HEK293 (cell line): Measurements from ENCODE around the gene ITGB4.

Experiments used
- KLF7 ChIP-seq: fragments of 450-650 bp; formaldehyde crosslinking; IDR thresholded peaks from 2 replicates; pipeline ENCODE4 v1.5.1; 2016; ENCODE audit warnings: missing biosample characterization, missing genetic modification characterization, borderline replicate concordance
- KLF9 ChIP-seq: fragments of 450-650 bp; formaldehyde crosslinking; IDR thresholded peaks from 2 replicates; pipeline ENCODE4 v1.5.1; 2016; ENCODE audit warnings: missing biosample characterization, missing genetic modification characterization, low read depth
- MEIS1 ChIP-seq: sonication (generic); formaldehyde crosslinking; IDR thresholded peaks from 2 replicates; pipeline ENCODE4 v1.8.1; 2022; ENCODE audit warnings: missing genetic modification reagents, mild to moderate bottlenecking, borderline replicate concordance
- SCRT1 ChIP-seq: fragments of 450-650 bp; formaldehyde crosslinking; IDR thresholded peaks from 2 replicates; pipeline ENCODE4 v1.5.1; 2016; ENCODE audit warnings: missing biosample characterization, missing genetic modification characterization, borderline replicate concordance
- ZNF121 ChIP-seq: fragments of 450-650 bp; formaldehyde crosslinking; IDR thresholded peaks from 2 replicates; pipeline ENCODE4 v1.5.1; 2016; ENCODE audit warnings: missing biosample characterization, missing genetic modification characterization
- ZNF302 ChIP-seq: fragments of 450-650 bp; formaldehyde crosslinking; IDR thresholded peaks from 2 replicates; pipeline ENCODE4 v1.5.1; 2016; ENCODE audit warnings: missing biosample characterization, missing genetic modification characterization, low read depth
- ZNF391 ChIP-seq: fragments of 450-650 bp; formaldehyde crosslinking; IDR thresholded peaks from 2 replicates; pipeline ENCODE4 v1.5.1; 2016; ENCODE audit warnings: low read depth, missing biosample characterization, missing genetic modification characterization, borderline replicate concordance
- ZNF510 ChIP-seq: fragments of 450-650 bp; formaldehyde crosslinking; IDR thresholded peaks from 2 replicates; pipeline ENCODE4 v1.5.1; 2018; ENCODE audit warnings: mild to moderate bottlenecking, missing genetic modification characterization, missing biosample characterization; ENCODE audit not compliant: insufficient replicate concordance
- ZNF549 ChIP-seq: fragments of 450-650 bp; IDR thresholded peaks from 2 replicates; pipeline ENCODE4 v1.5.1; 2018; ENCODE audit warnings: missing biosample characterization, missing genetic modification characterization, mild to moderate bottlenecking, inconsistent platforms, moderate library complexity
- ZNF585B ChIP-seq: fragments of 450-650 bp; formaldehyde crosslinking; IDR thresholded peaks from 2 replicates; pipeline ENCODE4 v1.5.1; 2016; ENCODE audit warnings: missing biosample characterization, missing genetic modification characterization
- ZNF843 ChIP-seq: fragments of 450-650 bp; formaldehyde crosslinking; IDR thresholded peaks from 2 replicates; pipeline ENCODE4 v1.5.1; 2016; ENCODE audit warnings: missing biosample characterization, missing genetic modification characterization
- TF ChIP-seq, protein P1 (sequence below): fragments of 450-650 bp; IDR thresholded peaks from 2 replicates; pipeline ENCODE4 v1.5.1; 2018; ENCODE audit warnings: missing biosample characterization, missing genetic modification characterization
- TF ChIP-seq, protein P2 (sequence below): fragments of 450-650 bp; formaldehyde crosslinking; IDR thresholded peaks from 2 replicates; pipeline ENCODE4 v1.5.1; 2016; ENCODE audit warnings: missing biosample characterization, missing genetic modification characterization
- TF ChIP-seq, protein P3 (sequence below): fragments of 450-650 bp; formaldehyde crosslinking; IDR thresholded peaks from 2 replicates; pipeline ENCODE4 v1.5.1; 2016; ENCODE audit warnings: missing biosample characterization, missing genetic modification characterization
- TF ChIP-seq, protein P4 (sequence below): fragments of 450-650 bp; formaldehyde crosslinking; optimal IDR thresholded peaks from 2 replicates; pipeline ENCODE3; 2016; ENCODE audit warnings: missing biosample characterization, mild to moderate bottlenecking, missing genetic modification characterization
- TF ChIP-seq, protein P5 (sequence below): fragments of 450-650 bp; formaldehyde crosslinking; IDR thresholded peaks from 2 replicates; pipeline ENCODE4 v1.5.1; 2017; ENCODE audit warnings: missing biosample characterization, missing genetic modification characterization
- TF ChIP-seq, protein P6 (sequence below): fragments of 450-650 bp; formaldehyde crosslinking; IDR thresholded peaks from 2 replicates; pipeline ENCODE4 v1.5.1; 2016; ENCODE audit warnings: missing biosample characterization, missing genetic modification characterization, borderline replicate concordance
- TF ChIP-seq, protein P7 (sequence below): fragments of 450-650 bp; formaldehyde crosslinking; IDR thresholded peaks from 2 replicates; pipeline ENCODE4 v1.5.1; 2016; ENCODE audit warnings: missing biosample characterization, missing genetic modification characterization
- TF ChIP-seq, protein P8 (sequence below): fragments of 450-650 bp; formaldehyde crosslinking; IDR thresholded peaks from 2 replicates; pipeline ENCODE4 v1.5.1; 2016; ENCODE audit warnings: missing biosample characterization, missing genetic modification characterization

ITGB4 gene

DNA sequence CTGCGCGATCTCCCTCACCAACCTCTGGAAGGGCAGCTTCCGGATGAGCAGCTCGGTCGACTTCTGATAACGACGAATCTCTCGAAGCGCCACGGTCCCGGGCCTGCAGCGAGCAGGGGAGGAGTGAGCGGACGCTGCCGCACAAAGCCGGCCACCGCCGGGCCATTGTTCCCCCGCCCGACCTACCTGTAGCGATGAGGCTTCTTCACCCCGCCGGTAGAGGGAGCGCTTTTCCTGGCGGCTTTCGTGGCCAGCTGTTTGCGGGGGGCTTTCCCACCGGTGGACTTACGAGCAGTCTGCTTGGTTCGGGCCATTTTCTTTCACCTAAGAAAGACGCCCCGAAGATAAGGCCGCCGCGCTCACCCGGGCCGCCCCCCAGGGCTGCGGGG is 57.6 kb downstream of the ITGB4 start (continued):
- TF ChIP-seq, protein P1, sequence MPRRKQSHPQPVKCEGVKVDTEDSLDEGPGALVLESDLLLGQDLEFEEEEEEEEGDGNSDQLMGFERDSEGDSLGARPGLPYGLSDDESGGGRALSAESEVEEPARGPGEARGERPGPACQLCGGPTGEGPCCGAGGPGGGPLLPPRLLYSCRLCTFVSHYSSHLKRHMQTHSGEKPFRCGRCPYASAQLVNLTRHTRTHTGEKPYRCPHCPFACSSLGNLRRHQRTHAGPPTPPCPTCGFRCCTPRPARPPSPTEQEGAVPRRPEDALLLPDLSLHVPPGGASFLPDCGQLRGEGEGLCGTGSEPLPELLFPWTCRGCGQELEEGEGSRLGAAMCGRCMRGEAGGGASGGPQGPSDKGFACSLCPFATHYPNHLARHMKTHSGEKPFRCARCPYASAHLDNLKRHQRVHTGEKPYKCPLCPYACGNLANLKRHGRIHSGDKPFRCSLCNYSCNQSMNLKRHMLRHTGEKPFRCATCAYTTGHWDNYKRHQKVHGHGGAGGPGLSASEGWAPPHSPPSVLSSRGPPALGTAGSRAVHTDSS (tag by site-specific recombination): 0 out of 2 replicates have a peak, but pooled peaks have one; percentile 29
- TF ChIP-seq, protein P2, sequence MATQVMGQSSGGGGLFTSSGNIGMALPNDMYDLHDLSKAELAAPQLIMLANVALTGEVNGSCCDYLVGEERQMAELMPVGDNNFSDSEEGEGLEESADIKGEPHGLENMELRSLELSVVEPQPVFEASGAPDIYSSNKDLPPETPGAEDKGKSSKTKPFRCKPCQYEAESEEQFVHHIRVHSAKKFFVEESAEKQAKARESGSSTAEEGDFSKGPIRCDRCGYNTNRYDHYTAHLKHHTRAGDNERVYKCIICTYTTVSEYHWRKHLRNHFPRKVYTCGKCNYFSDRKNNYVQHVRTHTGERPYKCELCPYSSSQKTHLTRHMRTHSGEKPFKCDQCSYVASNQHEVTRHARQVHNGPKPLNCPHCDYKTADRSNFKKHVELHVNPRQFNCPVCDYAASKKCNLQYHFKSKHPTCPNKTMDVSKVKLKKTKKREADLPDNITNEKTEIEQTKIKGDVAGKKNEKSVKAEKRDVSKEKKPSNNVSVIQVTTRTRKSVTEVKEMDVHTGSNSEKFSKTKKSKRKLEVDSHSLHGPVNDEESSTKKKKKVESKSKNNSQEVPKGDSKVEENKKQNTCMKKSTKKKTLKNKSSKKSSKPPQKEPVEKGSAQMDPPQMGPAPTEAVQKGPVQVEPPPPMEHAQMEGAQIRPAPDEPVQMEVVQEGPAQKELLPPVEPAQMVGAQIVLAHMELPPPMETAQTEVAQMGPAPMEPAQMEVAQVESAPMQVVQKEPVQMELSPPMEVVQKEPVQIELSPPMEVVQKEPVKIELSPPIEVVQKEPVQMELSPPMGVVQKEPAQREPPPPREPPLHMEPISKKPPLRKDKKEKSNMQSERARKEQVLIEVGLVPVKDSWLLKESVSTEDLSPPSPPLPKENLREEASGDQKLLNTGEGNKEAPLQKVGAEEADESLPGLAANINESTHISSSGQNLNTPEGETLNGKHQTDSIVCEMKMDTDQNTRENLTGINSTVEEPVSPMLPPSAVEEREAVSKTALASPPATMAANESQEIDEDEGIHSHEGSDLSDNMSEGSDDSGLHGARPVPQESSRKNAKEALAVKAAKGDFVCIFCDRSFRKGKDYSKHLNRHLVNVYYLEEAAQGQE (tag by site-specific recombination): no peak
- TF ChIP-seq, protein P3, sequence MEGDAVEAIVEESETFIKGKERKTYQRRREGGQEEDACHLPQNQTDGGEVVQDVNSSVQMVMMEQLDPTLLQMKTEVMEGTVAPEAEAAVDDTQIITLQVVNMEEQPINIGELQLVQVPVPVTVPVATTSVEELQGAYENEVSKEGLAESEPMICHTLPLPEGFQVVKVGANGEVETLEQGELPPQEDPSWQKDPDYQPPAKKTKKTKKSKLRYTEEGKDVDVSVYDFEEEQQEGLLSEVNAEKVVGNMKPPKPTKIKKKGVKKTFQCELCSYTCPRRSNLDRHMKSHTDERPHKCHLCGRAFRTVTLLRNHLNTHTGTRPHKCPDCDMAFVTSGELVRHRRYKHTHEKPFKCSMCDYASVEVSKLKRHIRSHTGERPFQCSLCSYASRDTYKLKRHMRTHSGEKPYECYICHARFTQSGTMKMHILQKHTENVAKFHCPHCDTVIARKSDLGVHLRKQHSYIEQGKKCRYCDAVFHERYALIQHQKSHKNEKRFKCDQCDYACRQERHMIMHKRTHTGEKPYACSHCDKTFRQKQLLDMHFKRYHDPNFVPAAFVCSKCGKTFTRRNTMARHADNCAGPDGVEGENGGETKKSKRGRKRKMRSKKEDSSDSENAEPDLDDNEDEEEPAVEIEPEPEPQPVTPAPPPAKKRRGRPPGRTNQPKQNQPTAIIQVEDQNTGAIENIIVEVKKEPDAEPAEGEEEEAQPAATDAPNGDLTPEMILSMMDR (tag by site-specific recombination): peak; percentile 82
- TF ChIP-seq, protein P4, sequence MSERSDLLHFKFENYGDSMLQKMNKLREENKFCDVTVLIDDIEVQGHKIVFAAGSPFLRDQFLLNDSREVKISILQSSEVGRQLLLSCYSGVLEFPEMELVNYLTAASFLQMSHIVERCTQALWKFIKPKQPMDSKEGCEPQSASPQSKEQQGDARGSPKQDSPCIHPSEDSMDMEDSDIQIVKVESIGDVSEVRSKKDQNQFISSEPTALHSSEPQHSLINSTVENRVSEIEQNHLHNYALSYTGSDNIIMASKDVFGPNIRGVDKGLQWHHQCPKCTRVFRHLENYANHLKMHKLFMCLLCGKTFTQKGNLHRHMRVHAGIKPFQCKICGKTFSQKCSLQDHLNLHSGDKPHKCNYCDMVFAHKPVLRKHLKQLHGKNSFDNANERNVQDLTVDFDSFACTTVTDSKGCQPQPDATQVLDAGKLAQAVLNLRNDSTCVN (tag by site-specific recombination): no peak
- no peak for TF ChIP-seq MEIS1
- TF ChIP-seq ZNF391 (tag by site-specific recombination): no peak
- peak; percentile 94 for TF ChIP-seq SCRT1 (tag by site-specific recombination)
- TF ChIP-seq, protein P5, sequence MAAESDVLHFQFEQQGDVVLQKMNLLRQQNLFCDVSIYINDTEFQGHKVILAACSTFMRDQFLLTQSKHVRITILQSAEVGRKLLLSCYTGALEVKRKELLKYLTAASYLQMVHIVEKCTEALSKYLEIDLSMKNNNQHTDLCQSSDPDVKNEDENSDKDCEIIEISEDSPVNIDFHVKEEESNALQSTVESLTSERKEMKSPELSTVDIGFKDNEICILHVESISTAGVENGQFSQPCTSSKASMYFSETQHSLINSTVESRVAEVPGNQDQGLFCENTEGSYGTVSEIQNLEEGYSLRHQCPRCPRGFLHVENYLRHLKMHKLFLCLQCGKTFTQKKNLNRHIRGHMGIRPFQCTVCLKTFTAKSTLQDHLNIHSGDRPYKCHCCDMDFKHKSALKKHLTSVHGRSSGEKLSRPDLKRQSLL: no peak
- no peak for TF ChIP-seq ZNF510 (tag by site-specific recombination)
- TF ChIP-seq ZNF302: no peak
- TF ChIP-seq ZNF121 (tag by site-specific recombination): no peak
- TF ChIP-seq ZNF549 (tag by site-specific recombination): no peak
- TF ChIP-seq, protein P6, sequence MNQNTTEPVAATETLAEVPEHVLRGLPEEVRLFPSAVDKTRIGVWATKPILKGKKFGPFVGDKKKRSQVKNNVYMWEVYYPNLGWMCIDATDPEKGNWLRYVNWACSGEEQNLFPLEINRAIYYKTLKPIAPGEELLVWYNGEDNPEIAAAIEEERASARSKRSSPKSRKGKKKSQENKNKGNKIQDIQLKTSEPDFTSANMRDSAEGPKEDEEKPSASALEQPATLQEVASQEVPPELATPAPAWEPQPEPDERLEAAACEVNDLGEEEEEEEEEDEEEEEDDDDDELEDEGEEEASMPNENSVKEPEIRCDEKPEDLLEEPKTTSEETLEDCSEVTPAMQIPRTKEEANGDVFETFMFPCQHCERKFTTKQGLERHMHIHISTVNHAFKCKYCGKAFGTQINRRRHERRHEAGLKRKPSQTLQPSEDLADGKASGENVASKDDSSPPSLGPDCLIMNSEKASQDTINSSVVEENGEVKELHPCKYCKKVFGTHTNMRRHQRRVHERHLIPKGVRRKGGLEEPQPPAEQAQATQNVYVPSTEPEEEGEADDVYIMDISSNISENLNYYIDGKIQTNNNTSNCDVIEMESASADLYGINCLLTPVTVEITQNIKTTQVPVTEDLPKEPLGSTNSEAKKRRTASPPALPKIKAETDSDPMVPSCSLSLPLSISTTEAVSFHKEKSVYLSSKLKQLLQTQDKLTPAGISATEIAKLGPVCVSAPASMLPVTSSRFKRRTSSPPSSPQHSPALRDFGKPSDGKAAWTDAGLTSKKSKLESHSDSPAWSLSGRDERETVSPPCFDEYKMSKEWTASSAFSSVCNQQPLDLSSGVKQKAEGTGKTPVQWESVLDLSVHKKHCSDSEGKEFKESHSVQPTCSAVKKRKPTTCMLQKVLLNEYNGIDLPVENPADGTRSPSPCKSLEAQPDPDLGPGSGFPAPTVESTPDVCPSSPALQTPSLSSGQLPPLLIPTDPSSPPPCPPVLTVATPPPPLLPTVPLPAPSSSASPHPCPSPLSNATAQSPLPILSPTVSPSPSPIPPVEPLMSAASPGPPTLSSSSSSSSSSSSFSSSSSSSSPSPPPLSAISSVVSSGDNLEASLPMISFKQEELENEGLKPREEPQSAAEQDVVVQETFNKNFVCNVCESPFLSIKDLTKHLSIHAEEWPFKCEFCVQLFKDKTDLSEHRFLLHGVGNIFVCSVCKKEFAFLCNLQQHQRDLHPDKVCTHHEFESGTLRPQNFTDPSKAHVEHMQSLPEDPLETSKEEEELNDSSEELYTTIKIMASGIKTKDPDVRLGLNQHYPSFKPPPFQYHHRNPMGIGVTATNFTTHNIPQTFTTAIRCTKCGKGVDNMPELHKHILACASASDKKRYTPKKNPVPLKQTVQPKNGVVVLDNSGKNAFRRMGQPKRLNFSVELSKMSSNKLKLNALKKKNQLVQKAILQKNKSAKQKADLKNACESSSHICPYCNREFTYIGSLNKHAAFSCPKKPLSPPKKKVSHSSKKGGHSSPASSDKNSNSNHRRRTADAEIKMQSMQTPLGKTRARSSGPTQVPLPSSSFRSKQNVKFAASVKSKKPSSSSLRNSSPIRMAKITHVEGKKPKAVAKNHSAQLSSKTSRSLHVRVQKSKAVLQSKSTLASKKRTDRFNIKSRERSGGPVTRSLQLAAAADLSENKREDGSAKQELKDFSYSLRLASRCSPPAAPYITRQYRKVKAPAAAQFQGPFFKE (tag by site-specific recombination): no peak
- TF ChIP-seq ZNF843 (tag by site-specific recombination): no peak
- no peak for TF ChIP-seq KLF7 (tag by site-specific recombination)
- TF ChIP-seq, protein P7, sequence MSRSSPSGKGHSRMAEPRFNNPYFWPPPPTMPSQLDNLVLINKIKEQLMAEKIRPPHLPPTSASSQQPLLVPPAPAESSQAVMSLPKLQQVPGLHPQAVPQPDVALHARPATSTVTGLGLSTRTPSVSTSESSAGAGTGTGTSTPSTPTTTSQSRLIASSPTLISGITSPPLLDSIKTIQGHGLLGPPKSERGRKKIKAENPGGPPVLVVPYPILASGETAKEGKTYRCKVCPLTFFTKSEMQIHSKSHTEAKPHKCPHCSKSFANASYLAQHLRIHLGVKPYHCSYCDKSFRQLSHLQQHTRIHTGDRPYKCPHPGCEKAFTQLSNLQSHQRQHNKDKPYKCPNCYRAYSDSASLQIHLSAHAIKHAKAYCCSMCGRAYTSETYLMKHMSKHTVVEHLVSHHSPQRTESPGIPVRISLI (tag by site-specific recombination): no peak
- TF ChIP-seq, protein P8, sequence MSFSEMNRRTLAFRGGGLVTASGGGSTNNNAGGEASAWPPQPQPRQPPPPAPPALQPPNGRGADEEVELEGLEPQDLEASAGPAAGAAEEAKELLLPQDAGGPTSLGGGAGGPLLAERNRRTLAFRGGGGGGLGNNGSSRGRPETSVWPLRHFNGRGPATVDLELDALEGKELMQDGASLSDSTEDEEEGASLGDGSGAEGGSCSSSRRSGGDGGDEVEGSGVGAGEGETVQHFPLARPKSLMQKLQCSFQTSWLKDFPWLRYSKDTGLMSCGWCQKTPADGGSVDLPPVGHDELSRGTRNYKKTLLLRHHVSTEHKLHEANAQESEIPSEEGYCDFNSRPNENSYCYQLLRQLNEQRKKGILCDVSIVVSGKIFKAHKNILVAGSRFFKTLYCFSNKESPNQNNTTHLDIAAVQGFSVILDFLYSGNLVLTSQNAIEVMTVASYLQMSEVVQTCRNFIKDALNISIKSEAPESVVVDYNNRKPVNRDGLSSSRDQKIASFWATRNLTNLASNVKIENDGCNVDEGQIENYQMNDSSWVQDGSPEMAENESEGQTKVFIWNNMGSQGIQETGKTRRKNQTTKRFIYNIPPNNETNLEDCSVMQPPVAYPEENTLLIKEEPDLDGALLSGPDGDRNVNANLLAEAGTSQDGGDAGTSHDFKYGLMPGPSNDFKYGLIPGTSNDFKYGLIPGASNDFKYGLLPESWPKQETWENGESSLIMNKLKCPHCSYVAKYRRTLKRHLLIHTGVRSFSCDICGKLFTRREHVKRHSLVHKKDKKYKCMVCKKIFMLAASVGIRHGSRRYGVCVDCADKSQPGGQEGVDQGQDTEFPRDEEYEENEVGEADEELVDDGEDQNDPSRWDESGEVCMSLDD: no peak; the same call in 1 of the 2 replicates
- 0 out of 2 replicates have a peak, but pooled peaks have one; percentile 36 for TF ChIP-seq KLF9 (tag by site-specific recombination)
- TF ChIP-seq ZNF585B (tag by site-specific recombination): no peak
